ENCODE data around the gene ID3.

The ID3 gene

DNA sequence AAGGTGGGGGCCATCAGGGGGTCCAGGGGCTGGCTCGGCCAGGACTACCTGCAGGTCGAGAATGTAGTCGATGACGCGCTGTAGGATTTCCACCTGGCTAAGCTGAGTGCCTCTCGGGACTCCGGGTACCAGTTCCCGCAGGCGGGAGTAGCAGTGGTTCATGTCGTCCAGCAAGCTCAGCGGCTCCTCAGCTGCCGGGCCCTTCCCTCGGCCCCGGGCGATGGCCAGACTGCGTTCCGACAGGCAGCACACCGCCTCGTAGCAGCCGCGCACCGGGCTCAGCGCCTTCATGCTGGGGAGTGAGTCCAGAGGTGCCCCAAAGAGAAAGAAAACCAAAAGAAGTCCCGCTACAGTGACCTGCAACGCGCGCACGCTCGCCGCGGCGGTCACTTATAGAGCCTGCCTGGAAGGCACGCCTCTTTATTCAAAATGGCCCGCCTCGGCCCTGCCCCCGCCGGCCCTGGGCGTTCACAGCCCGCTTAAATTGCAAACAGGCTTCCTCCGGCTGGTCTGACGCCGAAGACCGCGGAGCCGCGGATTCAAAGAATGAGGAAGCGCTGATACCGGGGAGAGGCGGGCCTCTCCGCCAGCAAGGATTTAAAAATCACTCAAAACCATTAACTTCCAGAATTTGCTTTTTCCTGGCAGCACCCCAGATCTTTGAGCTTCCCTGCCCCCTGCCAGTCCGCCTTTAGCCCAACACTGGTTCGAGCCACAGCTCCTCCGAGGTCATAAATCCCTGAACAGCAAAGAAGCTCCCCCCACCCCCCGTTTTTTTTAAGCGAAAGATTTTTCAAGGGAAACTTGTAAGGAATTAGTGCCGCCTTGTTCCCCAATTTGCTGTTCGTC is at the start of gene ID3:
ID3 (minus strand) TSS at position 366 of the 849 bp plus-strand sequence; CDS start at position 291, 75 bp downstream.
- FAIRE-seq: peak; percentile 98

DNA sequence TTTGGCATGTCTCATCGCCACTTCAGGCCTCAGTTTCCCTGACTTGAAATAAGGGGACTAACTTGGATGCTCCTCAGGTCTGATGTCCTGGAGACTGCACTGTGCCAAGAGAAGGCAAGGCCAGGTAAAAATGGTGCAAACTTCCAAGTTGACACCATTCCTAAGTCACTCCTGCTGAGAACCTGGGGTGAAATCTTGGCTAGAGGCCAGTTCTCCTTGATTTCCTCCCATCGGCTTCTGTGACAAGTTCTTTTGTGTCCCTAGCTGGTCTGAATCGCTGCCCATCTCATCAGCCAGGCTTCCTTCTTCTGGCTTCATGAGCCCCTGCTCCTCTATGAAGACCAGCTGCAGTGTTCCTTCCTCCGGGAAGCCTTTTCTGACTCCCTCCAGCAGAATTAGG is 48.6 kb upstream of the ID3 start:
- FAIRE-seq: no peak

DNA sequence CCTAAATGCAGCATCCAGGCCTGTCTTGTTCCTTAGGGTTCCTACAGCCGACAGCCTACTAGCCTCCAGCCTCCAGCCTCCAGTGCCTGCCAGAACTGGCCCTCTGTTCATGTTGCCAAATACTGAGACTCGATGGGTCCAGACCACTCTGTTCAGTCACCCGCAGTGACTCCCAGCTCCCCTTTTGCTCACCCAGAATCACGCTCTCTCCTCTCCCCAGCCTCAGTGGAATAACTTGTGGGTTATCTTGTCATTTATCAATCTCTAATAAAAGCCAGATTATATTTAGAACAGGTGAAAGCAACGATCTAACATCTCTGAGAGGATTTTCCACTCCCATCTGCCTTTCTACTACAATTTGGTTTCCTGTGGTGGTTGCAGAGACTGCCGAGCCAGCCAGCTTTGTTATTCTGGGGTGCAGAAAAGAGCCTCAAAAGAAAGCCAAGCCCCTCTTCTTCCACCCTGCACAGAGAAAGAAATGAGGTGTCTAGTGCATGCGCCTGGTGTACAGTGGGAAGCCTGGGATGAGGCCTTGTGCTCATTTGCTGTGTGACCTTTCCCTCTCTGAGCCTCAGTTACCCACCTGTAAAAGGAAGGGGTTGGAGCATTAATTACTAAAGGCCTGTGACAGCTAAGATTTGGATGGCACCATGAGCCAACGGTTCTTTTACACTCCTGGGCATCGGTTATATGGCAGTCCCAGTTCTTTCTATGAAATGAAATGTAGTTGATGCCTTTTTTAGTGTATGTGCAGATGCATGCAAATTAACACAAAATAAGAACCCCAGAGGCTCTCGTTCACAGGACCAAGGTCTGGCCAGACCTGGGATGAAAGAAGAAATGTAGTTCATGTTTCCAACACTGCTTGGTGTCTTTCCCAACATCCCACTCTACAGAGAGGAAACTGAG is 42.9 kb upstream of the ID3 start:
- FAIRE-seq: no peak

GRCh38 chr1:23601135-23601967 is 42.0 kb upstream of the ID3 start:
- no peak for FAIRE-seq

GRCh38 chr1:23600283-23600682 is 41.0 kb upstream of the ID3 start:
- FAIRE-seq: no peak

- FAIRE-seq: no peak
Observed at GRCh38 chr1:23599125-23599524, 39.8 kb upstream of the ID3 start.

DNA sequence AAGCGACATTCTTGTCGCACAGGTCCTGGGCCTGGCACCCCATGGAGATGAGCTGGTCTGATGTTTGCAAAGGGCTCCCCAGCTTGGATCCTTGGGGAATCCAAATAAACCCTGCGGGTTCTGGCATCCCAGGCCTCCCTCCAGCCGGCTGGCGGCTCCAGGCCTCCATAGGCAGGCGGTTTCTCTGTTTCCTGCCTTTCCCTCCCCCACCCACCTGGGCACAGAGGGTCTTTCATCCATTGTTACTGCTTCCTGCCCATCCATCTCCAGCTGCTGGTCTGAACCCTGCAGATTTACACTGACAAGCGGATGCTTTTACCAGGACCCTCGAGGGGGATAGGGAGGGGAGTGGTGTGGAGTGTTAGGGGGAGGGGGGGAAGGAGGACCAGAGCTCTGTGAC is 39.1 kb upstream of the ID3 start:
- FAIRE-seq: no peak

GRCh38 chr1:23597635-23598388 is 38.5 kb upstream of the ID3 start:
- FAIRE-seq: no peak

GRCh38 chr1:23596382-23597358 is 37.4 kb upstream of the ID3 start:
- FAIRE-seq: no peak

GRCh38 chr1:23594927-23595353 is 35.6 kb upstream of the ID3 start:
- FAIRE-seq: no peak

DNA sequence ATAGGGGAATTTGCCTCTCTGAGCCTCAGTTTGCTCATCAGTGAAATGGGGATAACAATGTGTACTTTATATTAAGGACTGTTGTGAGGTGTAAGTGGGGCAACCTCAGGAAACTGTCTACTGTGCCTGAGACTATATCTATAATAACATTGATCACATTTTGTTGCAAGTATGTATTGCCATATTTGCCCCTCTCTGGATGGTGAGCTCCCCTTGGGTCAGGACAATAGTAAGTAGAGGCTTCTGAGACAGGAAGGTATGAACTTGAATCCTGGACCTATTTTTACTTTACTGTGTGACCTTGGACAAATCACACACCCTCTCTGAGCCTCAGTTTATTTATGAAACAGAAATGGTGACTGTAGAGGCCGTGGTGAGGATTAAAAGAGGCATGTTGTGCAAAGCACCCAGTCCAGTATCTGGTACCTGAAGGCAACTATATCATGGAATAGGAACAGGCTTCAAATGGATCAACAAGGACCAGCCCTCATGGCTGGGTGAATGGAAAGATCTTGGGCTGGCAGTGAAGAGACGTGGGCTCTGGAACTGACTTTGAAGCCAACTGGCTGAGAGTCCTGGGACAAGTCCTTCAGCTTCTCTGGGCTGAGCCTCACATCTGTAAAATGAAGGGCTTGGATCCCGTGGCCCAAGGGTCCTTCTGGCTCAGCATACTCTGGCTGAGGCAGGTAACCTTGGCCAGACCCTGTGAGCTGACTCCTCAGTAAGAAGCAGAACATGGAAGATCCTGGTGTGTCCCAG is 35.0 kb upstream of the ID3 start:
- FAIRE-seq: no peak

GRCh38 chr1:23593556-23594148 is 34.4 kb upstream of the ID3 start:
- FAIRE-seq: no peak

GRCh38 chr1:23593042-23593521 is 33.8 kb upstream of the ID3 start:
- FAIRE-seq: no peak

GRCh38 chr1:23592209-23592892 is 33.0 kb upstream of the ID3 start:
- no peak for FAIRE-seq

DNA sequence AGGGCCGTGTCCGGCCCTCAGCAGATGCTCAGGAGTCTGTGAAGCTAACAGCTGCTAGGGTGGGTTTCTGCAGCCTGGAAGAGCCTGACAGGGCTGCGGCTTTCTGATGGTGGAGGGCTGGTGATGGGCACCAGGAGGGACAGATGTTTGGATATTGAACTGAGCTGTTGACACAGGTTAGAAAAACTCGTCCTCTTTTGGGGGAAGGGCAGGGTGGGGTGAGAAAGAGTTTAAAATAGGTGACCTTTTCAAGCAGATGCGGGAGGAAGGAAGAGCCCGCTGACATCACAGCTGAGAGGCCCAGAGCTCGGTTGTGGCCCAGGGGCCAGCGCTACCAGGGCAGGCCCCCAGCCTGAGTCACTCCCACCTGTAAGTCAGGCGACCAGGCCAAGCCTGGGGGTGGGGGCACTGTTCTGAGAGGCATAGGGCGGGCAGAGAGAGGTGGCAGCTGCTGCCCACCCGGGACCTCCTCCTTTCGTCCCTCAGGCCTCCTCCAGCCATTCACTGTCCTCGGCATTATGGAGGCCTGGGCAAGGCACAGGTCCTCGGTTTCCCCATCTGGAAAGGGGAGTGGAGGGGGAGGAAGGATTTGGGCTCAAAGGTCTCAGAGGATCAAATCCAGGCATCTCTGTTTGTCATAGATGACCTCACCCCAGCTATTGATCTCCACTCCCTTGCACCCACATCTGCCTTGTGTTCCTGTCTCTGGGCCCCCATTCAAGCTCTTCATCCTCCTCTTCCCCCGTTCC is 32.3 kb upstream of the ID3 start:
- no peak for FAIRE-seq

DNA sequence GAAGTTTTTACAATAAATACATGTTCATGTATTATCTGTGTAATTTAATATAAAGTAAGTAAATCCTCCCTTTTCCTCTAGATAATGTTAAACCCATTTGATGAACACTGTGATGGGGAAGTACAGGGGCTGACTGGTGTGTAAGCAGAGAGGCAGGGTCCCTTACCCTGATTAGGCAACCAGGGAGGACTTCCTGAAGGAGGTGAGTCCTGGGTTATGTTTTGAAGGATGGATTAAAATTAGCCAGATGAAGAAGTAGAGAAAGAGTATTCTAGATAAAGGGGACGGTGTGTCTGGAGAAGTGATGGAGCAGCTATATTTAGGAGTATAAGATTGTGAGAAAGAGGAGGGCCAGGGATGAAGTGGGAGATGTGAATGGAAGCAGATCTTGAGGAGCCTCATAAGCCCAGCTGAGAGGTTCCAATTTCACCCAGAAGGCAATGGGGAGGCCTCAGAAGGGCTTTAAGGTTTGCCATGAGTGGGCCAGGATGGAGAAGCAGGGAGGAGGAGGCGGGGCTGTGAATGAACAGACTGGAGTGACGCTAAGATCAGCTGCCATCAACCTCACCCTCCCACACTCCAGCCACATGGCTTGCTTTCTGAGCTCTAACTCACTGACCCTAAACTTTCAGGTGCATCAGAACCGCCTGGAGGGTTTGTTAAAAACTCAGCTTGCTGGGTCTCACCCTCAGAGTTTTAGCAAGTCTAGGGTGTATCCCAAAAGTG is 30.9 kb upstream of the ID3 start:
- FAIRE-seq: peak; percentile 21

DNA sequence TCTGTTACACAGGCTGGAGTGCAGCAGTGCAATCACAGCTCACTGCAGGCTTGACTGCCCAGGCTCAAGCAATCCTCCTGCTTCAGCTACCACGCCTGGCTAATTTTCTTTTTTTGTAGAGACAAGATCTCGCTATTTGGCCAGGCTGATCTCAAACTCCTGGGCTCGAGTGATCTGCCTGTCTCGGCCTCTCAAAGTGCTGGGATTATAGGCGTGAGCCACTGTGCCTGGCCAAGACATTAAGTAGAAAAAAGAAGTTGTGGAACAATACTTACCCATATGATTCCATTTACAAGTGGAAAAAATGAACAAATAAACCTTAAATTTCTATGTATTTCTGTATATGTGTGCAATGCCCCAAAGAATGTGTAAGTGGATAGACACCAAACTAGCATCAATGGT is 30.3 kb upstream of the ID3 start:
- FAIRE-seq: no peak

Data from G401.6 (cell line).